H1 (cell line): ENCODE data around the gene PLSCR1. TPM values are rescaled to one million over a fixed set of nuclear protein-coding genes. Genes with fewer than 3 reads are reported as not detected.

Experiments used
- CTCF ChIA-PET: fragments of 300-600 bp; sonication (Branson Sonifier 250); formaldehyde crosslinking; loops from one replicate; lab custom pipeline; 2021; ENCODE audit not compliant: partially characterized antibody; lab: Charles Lee
- POLR2A ChIA-PET: fragments of 300-600 bp; sonication (Branson Sonifier 250); formaldehyde crosslinking; loops from one replicate; lab custom pipeline; 2021; ENCODE audit warnings: inconsistent platforms; ENCODE audit not compliant: partially characterized antibody; lab: Charles Lee
- DNase-seq, 2 experiments: peaks; one replicate each; pipeline versions ENCODE4 v3.0.0 to v3.0.0-alpha.2; 2010 to 2022; ENCODE audit warnings: low spot score in 2 of 2, low read depth in 1 of 2, mixed read lengths in 1 of 2
- FAIRE-seq: peaks from 2 replicates; lab custom pipeline; 2011; peaks lifted over from hg19 to GRCh38; lab: Jason Lieb, UNC
- H2AFZ ChIP-seq: 2 replicates; pipeline ENCODE4 v1.8.1; 2012; ENCODE audit warnings: low read length, inconsistent platforms
- H2AK5ac ChIP-seq: 2 replicates; pipeline ENCODE4 v1.6.1; 2013; ENCODE audit warnings: low read depth, low read length
- H2BK120ac ChIP-seq: replicated peaks from 2 replicates; pipeline ENCODE3; 2013; ENCODE audit warnings: low read depth, low read length, inconsistent platforms
- H2BK12ac ChIP-seq: 2 replicates; pipeline ENCODE4 v1.6.1; 2013; ENCODE audit warnings: low read depth, low read length
- H2BK15ac ChIP-seq: 2 replicates; pipeline ENCODE4 v1.6.1; 2013; ENCODE audit warnings: low read length
- H2BK20ac ChIP-seq: 2 replicates; pipeline ENCODE4 v1.6.1; 2013; ENCODE audit warnings: low read length
- H2BK5ac ChIP-seq: 2 replicates; pipeline ENCODE4 v1.6.1; 2013; ENCODE audit warnings: low read depth, low read length
- H3K14ac ChIP-seq: 2 replicates; pipeline ENCODE4 v1.6.1; 2013; ENCODE audit warnings: inconsistent platforms; ENCODE audit not compliant: insufficient read length
- H3K18ac ChIP-seq: 2 replicates; pipeline ENCODE4 v1.6.1; 2013; ENCODE audit warnings: low read length; ENCODE audit errors: extremely low read depth
- H3K23ac ChIP-seq: 2 replicates; pipeline ENCODE4 v1.6.1; 2013; ENCODE audit warnings: inconsistent platforms; ENCODE audit not compliant: insufficient read length
- H3K23me2 ChIP-seq: 2 replicates; pipeline ENCODE4 v1.6.1; 2013; ENCODE audit warnings: low read depth, low read length
- H3K27ac ChIP-seq: 2 replicates; pipeline ENCODE4 v1.6.1; 2011; ENCODE audit warnings: low read depth, low read length, inconsistent platforms
- H3K27me3 ChIP-seq, 4 experiments: replicated peaks in 1 of 4; 1 replicate in 1 of 4; 2 replicates in 3 of 4; pipeline versions ENCODE4 v1.6.1 to v1.8.1; 2011 to 2013; ENCODE audit warnings: low read length in 3 of 4, mild to moderate bottlenecking in 3 of 4, inconsistent platforms in 2 of 4, mixed read lengths in 2 of 4, moderate library complexity in 1 of 4; ENCODE audit not compliant: control insufficient read depth in 3 of 4, insufficient read depth in 3 of 4; ENCODE audit errors: extremely low read depth in 1 of 4
- H3K36me3 ChIP-seq, 4 experiments: 2 replicates each; pipeline versions ENCODE4 v1.6.1 to v1.8.1; 2011 to 2013; ENCODE audit warnings: mild to moderate bottlenecking in 4 of 4, low read length in 3 of 4, moderate library complexity in 2 of 4, control low read depth in 1 of 4, inconsistent platforms in 1 of 4; ENCODE audit not compliant: insufficient read depth in 4 of 4, control insufficient read depth in 2 of 4
- H3K4ac ChIP-seq: replicated peaks from 2 replicates; pipeline ENCODE3; 2013; ENCODE audit warnings: low read length, low read depth, mixed read lengths, inconsistent platforms; ENCODE audit not compliant: insufficient read length
- H3K4me1 ChIP-seq, 4 experiments: replicated peaks in 1 of 4; 1 replicate in 1 of 4; 2 replicates in 3 of 4; pipeline versions ENCODE4 v1.6.1 to v1.8.1; 2011 to 2013; ENCODE audit warnings: low read length in 3 of 4, inconsistent platforms in 2 of 4, mixed read lengths in 1 of 4; ENCODE audit not compliant: insufficient read depth in 4 of 4, control insufficient read depth in 3 of 4
- H3K4me2 ChIP-seq, 2 experiments: 2 replicates each; pipeline versions ENCODE4 v1.6.1 to v1.8.1; 2011 to 2013; ENCODE audit warnings: low read depth in 2 of 2, low read length in 2 of 2, control low read depth in 1 of 2, inconsistent platforms in 1 of 2, mild to moderate bottlenecking in 1 of 2; ENCODE audit not compliant: insufficient read depth in 1 of 2
- H3K4me3 ChIP-seq, 4 experiments: fragments of 200-600, 300-600 bp in 1 of 4; sonication (generic), shearing (Covaris generic), sonication (Bioruptor Twin) in 1 of 4; 2 replicates each; pipeline versions ENCODE4 v1.5.1 to v1.8.1; 2011 to 2016; ENCODE audit warnings: low read length in 4 of 4, low read depth in 3 of 4, control low read depth in 2 of 4, inconsistent platforms in 2 of 4, mild to moderate bottlenecking in 2 of 4, mixed read lengths in 1 of 4, moderate library complexity in 1 of 4; ENCODE audit not compliant: insufficient read depth in 2 of 4; ENCODE audit errors: extremely low read depth in 1 of 4
- H3K56ac ChIP-seq: replicated peaks from 2 replicates; pipeline ENCODE3; 2013; ENCODE audit warnings: low read depth, mild to moderate bottlenecking, mixed read lengths, low read length, inconsistent platforms; ENCODE audit not compliant: insufficient read length
- H3K79me1 ChIP-seq: 2 replicates; pipeline ENCODE4 v1.6.1; 2013; ENCODE audit warnings: low read depth, low read length, control low read depth
- H3K79me2 ChIP-seq, 2 experiments: 2 replicates each; pipeline versions ENCODE4 v1.6.1 to v1.8.1; 2012 to 2013; ENCODE audit warnings: low read length in 2 of 2, mild to moderate bottlenecking in 2 of 2, inconsistent platforms in 1 of 2; ENCODE audit not compliant: insufficient read depth in 2 of 2, control insufficient read depth in 1 of 2
- H3K9ac ChIP-seq, 4 experiments: replicated peaks in 1 of 4; 1 replicate in 1 of 4; 2 replicates in 3 of 4; pipeline versions ENCODE4 v1.6.1 to v1.8.1; 2011 to 2013; ENCODE audit warnings: low read depth in 3 of 4, low read length in 3 of 4, control low read depth in 2 of 4, mild to moderate bottlenecking in 2 of 4, moderate library complexity in 2 of 4, inconsistent platforms in 1 of 4; ENCODE audit errors: extremely low read depth in 1 of 4
- H3K9me3 ChIP-seq, 2 experiments: 2 replicates each; pipeline versions ENCODE4 v1.6.1 to v1.8.1; 2012 to 2013; ENCODE audit warnings: mild to moderate bottlenecking in 2 of 2, moderate library complexity in 2 of 2, control low read depth in 1 of 2, inconsistent platforms in 1 of 2, low read depth in 1 of 2, low read length in 1 of 2, mixed read lengths in 1 of 2; ENCODE audit not compliant: insufficient read depth in 2 of 2
- H4K20me1 ChIP-seq, 2 experiments: replicated peaks in 1 of 2; 2 replicates each; pipeline versions ENCODE3 to v1.8.1; 2011 to 2013; ENCODE audit warnings: inconsistent platforms in 2 of 2, low read length in 2 of 2, mild to moderate bottlenecking in 1 of 2; ENCODE audit not compliant: insufficient read depth in 2 of 2, control insufficient read depth in 1 of 2
- H4K5ac ChIP-seq: 2 replicates; pipeline ENCODE4 v1.6.1; 2013; ENCODE audit warnings: low read length, low read depth, mixed read lengths, inconsistent platforms; ENCODE audit not compliant: insufficient read length
- H4K8ac ChIP-seq: 2 replicates; pipeline ENCODE4 v1.8.0; 2013; ENCODE audit warnings: mild to moderate bottlenecking, moderate library complexity, low read length, inconsistent platforms; ENCODE audit not compliant: insufficient read depth; ENCODE audit errors: extremely low read depth
- H4K91ac ChIP-seq: replicated peaks from 2 replicates; pipeline ENCODE3; 2013; ENCODE audit warnings: low read length, mixed read lengths, inconsistent platforms; ENCODE audit not compliant: insufficient read length
- BRCA1 ChIP-seq: IDR thresholded peaks from 2 replicates; pipeline ENCODE4 v1.6.1; 2012; ENCODE audit warnings: low read depth, low read length, improper control_type of control experiment
- POLR2A ChIP-seq, 2 experiments: IDR thresholded peaks; 1 replicate in 1 of 2; 2 replicates in 1 of 2; pipeline ENCODE4 v1.6.1; 2011; ENCODE audit warnings: low read depth in 2 of 2, low read length in 2 of 2, mild to moderate bottlenecking in 2 of 2; ENCODE audit errors: control extremely low read depth in 1 of 2
- WGBS, 2 experiments: shearing (Covaris generic) in 1 of 2; methylation state at CpG; one replicate each; pipeline versions ENCODE4 v1.1.6 to v1.1.7; 2013 to 2015; ENCODE audit warnings: low lambda C conversion rate in 2 of 2, mixed read lengths in 2 of 2, inconsistent platforms in 1 of 2, low coverage in 1 of 2, missing lambda C conversion rate in 1 of 2; ENCODE audit not compliant: insufficient replicate concordance in 2 of 2, insufficient coverage in 1 of 2, insufficient read length in 1 of 2; ENCODE audit errors: extremely low coverage in 1 of 2, missing lambda C conversion rate in 1 of 2; 5-methylcytosine and 5-hydroxymethylcytosine counted together
- polyA plus RNA-seq, 7 experiments: library from polyadenylated mRNA; depleted of rRNA in 3 of 7; stranded (reverse) in 5 of 7; unstranded in 2 of 7; fragments of >200 nt in 5 of 7; fragments of 200-250 nt in 2 of 7; gene quantifications; 1 replicate in 5 of 7; 2 replicates in 1 of 7; 4 replicates in 1 of 7; pipeline versions ENCODE4 v1.2.1 to v1.2.3, GENCODE V29; 2011 to 2013; ENCODE audit warnings: missing spikeins in 2 of 7, mixed read lengths in 2 of 7
- total RNA-seq: library from RNA; stranded (reverse); fragmentation: NEBNext Ultra II Directional; extraction: Animal tissue kit (Norgen Biotek cat#: 25700); gene quantifications from 2 replicates; pipeline ENCODE4 v1.2.1, GENCODE V29; 2021

Gene PLSCR1
- total and polyA plus RNA-seq, 2 of the 8 experiments (the other 6 are each of a cell fraction or from before 2014, with no cell fraction given), result 32.2 to 48.5 TPM

DNA sequence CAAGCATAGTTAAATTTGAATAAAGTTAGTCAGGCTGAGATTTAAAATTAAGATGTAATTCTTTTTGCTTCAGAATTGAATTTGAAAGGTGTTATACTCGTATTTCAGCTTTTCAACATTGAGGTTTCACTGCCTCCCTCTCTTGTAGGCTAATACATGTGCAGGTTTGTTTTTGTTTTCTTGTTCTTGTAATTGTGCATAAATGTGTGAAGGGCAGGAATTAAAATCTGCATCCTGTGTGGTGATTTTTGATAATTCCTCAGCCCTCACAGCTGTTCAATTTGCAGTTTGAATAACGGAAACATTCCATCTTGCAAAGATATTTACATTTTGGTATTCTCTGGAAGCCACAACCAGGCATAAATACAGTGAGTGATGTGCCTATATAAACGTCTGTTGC lies 24.9 kb upstream of the PLSCR1 start:
- H4K91ac ChIP-seq, result no peak overlapping the region
- CTCF ChIA-PET, result interaction anchor here (0.9 to 1.9 kb wide), 3 partner anchors 8 to 347 kb away, joined by 3 to 4 read pairs (median 3); no protein-coding TSS in a partner anchor

More for the DNA sequence above, 24.9 kb upstream of the PLSCR1 start:
- no peak overlapping the region for H2BK20ac ChIP-seq
- H3K27ac ChIP-seq, result no peak overlapping the region
- no peak overlapping the region for H2BK120ac ChIP-seq
- no peak overlapping the region for H3K23ac ChIP-seq
- TF ChIP-seq POLR2A (IDR thresholded peaks at IDR 0.05; ENCODE audit: control extremely low read depth in 1 of 2, low read depth in 2 of 2, low read length in 2 of 2) (no peak), BRCA1 (no peak)
- POLR2A ChIA-PET, result no interaction called here
- H3K36me3 ChIP-seq, result no peaks in the 10 kb centered on the region
- no peak overlapping the region for H2BK15ac ChIP-seq
- no peak overlapping the region for H2AK5ac ChIP-seq
- no peak overlapping the region for H4K8ac ChIP-seq
- WGBS, 2 experiments, result 87% methylated on average over 3 of the region's 3 CpGs; no CpG with 5 or more reads in 1 of the 2 experiments
- H3K9ac ChIP-seq, result no peak overlapping the region
- H3K4me2 ChIP-seq, result no peak overlapping the region
- H3K9me3 ChIP-seq, result no peaks in the 10 kb centered on the region
- no peak overlapping the region for H3K14ac ChIP-seq
- H2BK5ac ChIP-seq, result no peak overlapping the region
- DNase-seq (no peak), FAIRE-seq (no peak)
- H3K4me1 ChIP-seq, result peaks cover 0 to 3% (median 0%) of the 10 kb centered on the region in 4 experiments; a peak in 1 of 7 replicates
- H3K18ac ChIP-seq, result no peak overlapping the region
- H3K23me2 ChIP-seq, result no peaks in the 10 kb centered on the region
- no peaks in the 10 kb centered on the region for H3K79me1 ChIP-seq
- no peak overlapping the region for H3K56ac ChIP-seq
- H4K20me1 ChIP-seq, result no peaks in the 10 kb centered on the region
- no peak overlapping the region for H4K5ac ChIP-seq
- no peak overlapping the region for H3K4me3 ChIP-seq
- H3K27me3 ChIP-seq, result peaks cover 0 to 1% (median 0%) of the 10 kb centered on the region in 4 experiments; a peak in 1 of 7 replicates
- H3K4ac ChIP-seq, result no peak overlapping the region
- no peaks in the 10 kb centered on the region for H3K79me2 ChIP-seq
- no peak overlapping the region for H2BK12ac ChIP-seq
- H2AFZ ChIP-seq, result no peak overlapping the region
